Sciatic nerve (tissue), 2 donors: Measurements from ENCODE around the gene EP400. TPM values are rescaled to one million over a fixed set of nuclear protein-coding genes. Genes with fewer than 3 reads are reported as not detected.

Experiments
- ATAC-seq: fragments of 200-7000 bp; cut with Tn5 transposase; one replicate; pipeline ENCODE4 v1.9.1; 2020; ENCODE audit warnings: mild to moderate bottlenecking, moderate library complexity
- DNase-seq: peaks from one replicate; pipeline ENCODE4 v3.0.0-alpha.2; 2020; ENCODE audit warnings: low spot score
- intact Hi-C: fragments of 100-400 bp; cut with DNase I; formaldehyde crosslinking; loops from one replicate; pipeline ENCODE4 v1.14.2; 2022
- total RNA-seq: library from RNA; stranded (reverse); fragmentation: NEBNext Ultra II Directional; extraction: Animal tissue kit (Norgen Biotek cat#: 25700); gene quantifications from one replicate; pipeline ENCODE4 v1.2.1, GENCODE V29; 2021
- donor health status: DM: no; HTN: no; CAD: no.
- donor health status: DM: no; HTN: no; CAD: no.

Gene EP400
- total RNA-seq, 1 donor from 2014 or later = 56.9 TPM

GRCh38 chr12:132006056-132006680 lies 56.4 kb downstream of the EP400 start:
- intact Hi-C loops = no loop called here
- ATAC-seq = no peak
- DNase-seq = no peak

- DNase-seq (no peak), ATAC-seq (no peak)
- intact Hi-C loops = no loop called here
Observed at GRCh38 chr12:132007041-132007440, 57.3 kb downstream of the EP400 start.

GRCh38 chr12:132009336-132009859 lies 59.7 kb downstream of the EP400 start:
- intact Hi-C loops = no loop called here
- no peak for ATAC-seq
- no peak for DNase-seq

DNA sequence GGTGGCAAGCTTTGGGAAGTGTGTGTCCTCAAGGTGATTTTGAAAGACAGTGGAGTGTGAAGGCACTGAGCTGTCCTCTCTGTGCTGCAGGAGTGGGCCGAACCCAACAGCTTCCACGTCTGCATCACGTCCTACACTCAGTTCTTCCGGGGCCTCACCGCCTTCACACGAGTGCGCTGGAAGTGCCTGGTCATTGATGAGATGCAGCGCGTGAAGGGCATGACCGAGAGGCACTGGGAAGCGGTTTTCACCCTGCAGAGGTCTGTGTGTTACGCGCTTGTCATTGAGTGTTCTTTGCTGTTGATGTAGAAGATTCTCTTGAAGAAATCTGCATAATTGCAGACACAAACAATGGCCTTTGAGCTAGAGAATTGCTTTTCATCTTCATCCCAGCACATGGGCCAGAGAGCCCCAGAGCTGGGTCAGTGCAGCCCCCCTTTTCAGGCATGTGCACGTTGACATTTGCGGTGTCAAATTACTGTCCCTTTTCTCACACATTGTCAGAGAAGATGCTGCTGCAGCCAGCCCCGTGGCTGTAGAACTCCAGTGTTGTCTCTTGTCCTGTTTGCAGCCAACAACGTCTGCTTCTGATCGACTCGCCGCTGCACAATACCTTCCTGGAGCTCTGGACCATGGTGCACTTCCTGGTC lies 63.3 kb downstream of the EP400 start:
- no peak for ATAC-seq
- intact Hi-C loops = no loop called here
- DNase-seq = peak; percentile 42

DNA sequence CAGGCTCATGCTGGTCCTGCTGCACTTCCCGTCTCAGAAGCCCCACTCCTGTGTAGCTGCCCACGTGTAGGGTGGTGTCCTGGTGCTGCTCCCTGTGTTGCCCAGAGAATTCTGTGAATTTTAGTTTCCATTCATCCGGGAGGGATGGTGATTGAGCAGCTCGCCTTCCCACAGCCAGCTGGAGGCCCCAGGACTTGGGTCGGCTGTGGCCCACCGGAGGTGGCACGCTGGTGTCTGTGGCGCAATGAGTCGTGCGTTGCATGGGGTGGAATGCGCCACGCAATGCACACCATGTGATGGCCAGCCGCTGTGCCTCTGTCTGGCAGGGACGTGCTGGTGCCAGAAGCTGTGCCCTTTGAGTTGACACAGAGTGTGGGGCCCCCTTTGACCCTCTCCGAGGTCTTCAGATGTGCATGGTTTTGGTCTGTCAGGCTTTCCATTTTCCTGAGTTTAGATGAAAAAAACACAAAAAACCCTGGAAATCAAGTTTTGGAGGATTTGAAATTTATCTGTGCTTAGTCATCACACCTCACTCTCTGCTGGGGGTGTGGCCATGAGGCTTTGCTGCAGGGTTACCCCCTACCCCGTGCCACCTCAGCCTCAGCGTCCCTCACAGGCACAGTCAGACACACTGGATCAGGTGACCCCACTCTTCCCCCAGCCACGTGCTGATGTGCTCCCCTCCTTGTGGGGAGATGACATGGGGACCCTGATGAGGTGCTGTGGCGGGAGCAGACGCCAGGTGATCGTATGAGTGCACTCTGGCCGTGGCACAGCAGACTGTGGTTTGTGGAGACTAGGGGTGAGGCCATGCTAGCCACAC lies 64.6 kb downstream of the EP400 start:
- intact Hi-C loops = no loop called here
- DNase-seq (peak; percentile 52), ATAC-seq (peak; percentile 19)

- ATAC-seq (no peak), DNase-seq (peak; percentile 48)
- intact Hi-C loops = no loop called here
Observed at GRCh38 chr12:132014915-132015280, 65.2 kb downstream of the EP400 start.

DNA sequence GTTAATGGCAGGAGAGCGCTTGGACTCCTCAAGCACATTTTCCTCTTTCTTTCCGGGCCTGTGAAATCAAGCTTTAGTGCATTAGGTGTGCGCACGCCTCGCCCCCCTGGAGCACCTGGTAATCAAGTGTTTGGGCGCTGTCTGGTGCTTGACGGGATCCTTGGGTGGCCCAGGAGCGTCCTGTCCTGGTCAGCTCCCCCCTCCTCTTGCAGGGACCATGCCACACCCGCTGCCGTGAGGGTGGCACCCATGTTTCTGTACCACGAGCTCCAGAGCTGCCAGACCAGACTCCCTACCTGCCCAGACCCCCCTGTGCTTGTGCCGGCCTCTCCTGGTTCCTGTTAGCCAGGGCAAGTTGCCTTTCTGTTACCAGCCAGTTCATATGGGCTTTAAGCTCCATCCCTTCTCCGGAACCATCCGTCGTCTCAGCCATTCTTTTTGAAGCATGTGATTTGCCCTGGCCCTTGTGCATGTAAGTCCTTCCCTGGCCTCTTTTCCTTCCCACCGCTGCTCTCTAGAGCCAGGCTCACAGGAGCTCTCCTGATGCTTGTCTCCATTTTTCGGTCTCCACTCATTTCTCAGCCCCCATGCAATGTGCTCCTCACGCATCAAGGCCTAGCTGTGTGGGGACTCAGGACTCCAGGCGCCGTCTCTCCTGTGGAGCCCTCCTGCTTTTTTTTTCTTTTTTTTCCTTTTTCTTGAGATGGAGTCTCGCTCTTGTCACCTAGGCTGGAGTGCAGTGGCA lies 66.1 kb downstream of the EP400 start:
- intact Hi-C loops = no loop called here
- DNase-seq (peak; percentile 31), ATAC-seq (no peak)

DNA sequence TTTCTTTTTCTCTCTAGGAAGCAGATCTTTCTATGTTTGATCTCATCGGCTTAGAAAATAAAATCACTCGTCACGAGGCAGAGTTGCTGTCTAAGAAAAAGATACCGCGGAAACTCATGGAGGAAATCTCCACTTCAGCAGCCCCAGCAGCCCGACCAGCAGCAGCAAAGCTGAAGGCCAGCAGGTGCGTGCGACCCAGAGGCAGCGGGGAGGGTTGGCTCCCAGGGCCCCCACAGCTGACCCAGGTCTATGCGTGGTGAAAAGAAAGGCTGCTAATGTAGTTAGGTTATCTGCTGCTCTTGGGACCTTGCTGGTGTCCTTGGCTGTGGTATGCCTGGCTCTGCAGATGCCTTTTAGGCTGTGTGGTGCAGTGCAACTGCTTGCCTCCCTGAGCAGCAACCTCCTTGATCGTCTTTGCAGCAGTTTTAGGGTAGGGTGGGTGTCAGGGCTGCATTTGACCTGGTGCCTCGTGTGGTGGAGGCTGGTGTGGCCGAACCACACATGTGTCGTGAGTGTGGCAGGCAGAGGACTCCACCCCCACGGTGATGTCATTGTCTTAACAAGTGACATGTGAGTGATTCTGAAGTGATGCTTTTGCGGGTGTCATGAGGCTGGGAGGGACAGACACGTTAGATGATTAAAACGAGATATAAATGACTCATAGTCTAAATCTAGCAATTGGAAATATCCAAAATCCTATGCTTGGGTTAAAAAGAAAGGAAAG lies 68.6 kb downstream of the EP400 start:
- DNase-seq (no peak), ATAC-seq (no peak)
- intact Hi-C loops = no loop called here

DNA sequence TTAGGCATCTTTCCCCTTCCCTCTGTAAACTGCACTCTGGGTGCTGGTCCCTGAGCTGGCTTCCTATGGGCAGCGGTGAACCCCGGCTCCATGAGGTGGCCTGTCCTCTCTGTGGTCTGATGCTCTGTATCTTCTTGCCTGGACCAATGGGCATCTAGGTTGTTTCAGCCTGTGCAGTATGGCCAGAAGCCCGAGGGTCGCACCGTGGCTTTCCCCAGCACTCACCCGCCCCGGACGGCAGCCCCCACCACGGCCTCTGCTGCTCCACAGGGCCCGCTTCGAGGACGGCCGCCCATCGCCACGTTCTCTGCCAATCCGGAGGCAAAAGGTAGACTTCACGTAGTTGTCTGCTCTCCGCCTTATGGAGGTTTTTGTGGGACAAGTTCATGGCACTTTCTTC lies 70.1 kb downstream of the EP400 start:
- no peak for ATAC-seq
- intact Hi-C loops = loop anchor here (10.0 kb wide), 1 partner anchor 165 kb away; no protein-coding TSS in a partner anchor

GRCh38 chr12:132020292-132020691 lies 70.5 kb downstream of the EP400 start:
- ATAC-seq (no peak), DNase-seq (no peak)
- intact Hi-C loops = loop anchor here (10.0 kb wide), 1 partner anchor 165 kb away; no protein-coding TSS in a partner anchor

More for the DNA sequence above, 70.1 kb downstream of the EP400 start:
- peak; percentile 45 for DNase-seq

- intact Hi-C loops = loop anchor here (10.0 kb wide), 1 partner anchor 166 kb away; no protein-coding TSS in a partner anchor
- DNase-seq = peak; percentile 51
- ATAC-seq = peak; percentile 24
Observed at GRCh38 chr12:132021031-132021871, 71.5 kb downstream of the EP400 start.

DNA sequence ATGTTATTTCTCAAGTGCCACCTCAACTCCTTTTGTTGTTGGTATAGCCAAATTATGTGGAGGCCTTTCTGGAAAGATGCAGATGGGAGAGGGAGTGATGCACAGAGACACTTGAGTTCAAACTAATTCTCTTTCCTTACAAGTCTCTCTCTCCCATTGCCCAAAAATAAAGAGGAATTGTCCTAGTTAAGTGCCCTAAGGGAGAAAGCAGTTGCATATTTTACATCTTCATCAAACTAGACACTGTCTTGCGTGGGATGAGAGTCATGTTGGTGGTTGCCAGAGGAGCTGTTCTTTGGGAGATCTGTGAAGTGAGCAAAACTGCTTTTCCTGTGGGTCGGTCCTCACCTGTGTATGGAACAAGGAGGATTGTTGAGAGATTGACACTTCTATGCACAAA lies 72.2 kb downstream of the EP400 start:
- intact Hi-C loops = loop anchor here (10.0 kb wide), 1 partner anchor 167 kb away; no protein-coding TSS in a partner anchor
- no peak for DNase-seq
- ATAC-seq = no peak

- intact Hi-C loops = loop anchor here (10.0 kb wide), 1 partner anchor 169 kb away; no protein-coding TSS in a partner anchor
- DNase-seq (no peak), ATAC-seq (no peak)
Observed at GRCh38 chr12:132023658-132024057, 73.9 kb downstream of the EP400 start.

GRCh38 chr12:132024758-132025157 lies 75.0 kb downstream of the EP400 start:
- intact Hi-C loops = loop anchor here (10.0 kb wide), 1 partner anchor 170 kb away; no protein-coding TSS in a partner anchor
- no peak for DNase-seq

GRCh38 chr12:132025526-132025925 lies 75.8 kb downstream of the EP400 start:
- DNase-seq (no peak), ATAC-seq (no peak)
- intact Hi-C loops = loop anchor here (10.0 kb wide), 1 partner anchor 171 kb away; no protein-coding TSS in a partner anchor

More at GRCh38 chr12:132024758-132025157, 75.0 kb downstream of the EP400 start:
- ATAC-seq = no peak

DNA sequence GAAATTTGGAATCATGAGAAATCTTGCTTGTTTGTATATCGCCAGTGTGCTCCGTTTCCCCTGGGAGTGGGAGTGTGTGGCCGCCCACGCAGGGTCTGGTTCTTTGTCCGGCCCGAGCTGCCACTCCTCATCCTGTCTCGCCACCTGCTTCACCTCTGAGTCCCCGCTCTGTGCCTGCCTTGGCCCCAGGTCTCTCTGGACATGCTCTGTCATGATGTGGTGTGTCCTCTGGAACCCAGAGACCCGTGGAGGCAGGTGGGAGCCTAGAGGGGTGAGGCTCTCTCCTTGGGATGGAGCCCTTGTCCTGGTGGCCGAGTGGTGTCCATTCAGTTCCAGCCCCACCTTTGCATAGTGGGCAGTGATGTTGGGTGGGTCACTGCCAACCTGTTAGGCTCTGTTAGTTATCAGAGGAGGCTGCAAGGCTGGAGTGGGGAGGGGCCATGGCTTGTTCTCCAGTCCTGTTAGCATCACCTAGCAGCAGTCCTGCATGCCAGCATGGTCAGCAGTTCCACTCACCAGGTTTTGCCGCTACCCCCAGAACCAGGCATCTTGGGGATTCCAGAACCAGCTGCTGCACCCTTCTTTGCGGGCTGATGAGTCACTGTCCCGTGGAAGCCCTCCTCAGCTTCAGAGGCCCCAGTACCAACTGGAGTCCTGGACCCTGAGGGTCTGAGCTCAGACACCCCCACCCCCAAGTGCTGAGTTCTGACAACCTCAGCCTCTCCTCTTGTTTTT lies 76.5 kb downstream of the EP400 start:
- no peak for DNase-seq
- intact Hi-C loops = loop anchor here (10.0 kb wide), 1 partner anchor 171 kb away; no protein-coding TSS in a partner anchor

More for the DNA sequence above, 76.5 kb downstream of the EP400 start:
- no peak for ATAC-seq
